ENCODE results near the gene EPS15.
"Not testable (repeated sequence)": the region's sequence is repeated elsewhere in the genome, so short reads cannot be mapped to it uniquely, and the experiment has no call there.

EPS15 gene

DNA sequence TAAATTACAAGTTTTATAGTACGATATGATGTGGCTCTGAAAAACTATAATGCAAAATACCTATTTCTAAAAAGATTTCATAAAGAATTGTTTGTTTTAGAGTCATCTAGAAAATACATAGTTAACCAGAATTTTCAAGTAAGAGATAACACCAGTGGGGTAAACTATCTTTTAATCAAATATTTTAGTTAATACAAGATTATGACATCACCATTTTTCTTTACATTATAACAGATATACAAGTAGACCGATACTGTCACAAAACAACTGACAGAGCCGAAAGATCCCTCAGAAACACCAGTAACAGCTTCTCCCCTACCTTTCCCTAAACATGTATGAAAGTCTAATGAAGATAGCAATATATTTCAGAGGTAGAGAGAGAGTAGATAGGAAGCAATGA lies 54.2 kb downstream of the EPS15 start:
- no peak for DNase-seq (ENCODE audit: low spot score)

DNA sequence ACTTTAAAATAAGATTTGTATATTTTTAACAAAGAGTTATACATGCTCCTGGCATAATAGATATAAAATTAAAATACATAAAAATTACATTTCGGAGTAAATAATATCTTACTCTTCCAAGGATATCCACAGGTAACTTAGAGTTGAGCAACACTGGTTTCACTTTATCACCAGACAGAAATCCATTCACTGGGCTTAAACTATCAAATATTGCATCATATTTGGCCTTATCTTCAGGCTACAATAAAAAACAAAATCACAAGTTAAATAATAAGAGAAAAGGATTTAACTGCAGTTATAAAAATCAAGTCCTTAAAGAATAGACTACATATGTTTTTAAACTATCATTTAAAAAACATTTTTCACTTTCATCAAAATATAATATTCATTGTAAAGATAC lies 55.5 kb downstream of the EPS15 start:
- DNase-seq (ENCODE audit: low spot score) = no peak

GRCh38 chr1:51462289-51462688 lies 56.8 kb downstream of the EPS15 start:
- DNase-seq (ENCODE audit: low spot score) = not testable (repeated sequence)

DNA sequence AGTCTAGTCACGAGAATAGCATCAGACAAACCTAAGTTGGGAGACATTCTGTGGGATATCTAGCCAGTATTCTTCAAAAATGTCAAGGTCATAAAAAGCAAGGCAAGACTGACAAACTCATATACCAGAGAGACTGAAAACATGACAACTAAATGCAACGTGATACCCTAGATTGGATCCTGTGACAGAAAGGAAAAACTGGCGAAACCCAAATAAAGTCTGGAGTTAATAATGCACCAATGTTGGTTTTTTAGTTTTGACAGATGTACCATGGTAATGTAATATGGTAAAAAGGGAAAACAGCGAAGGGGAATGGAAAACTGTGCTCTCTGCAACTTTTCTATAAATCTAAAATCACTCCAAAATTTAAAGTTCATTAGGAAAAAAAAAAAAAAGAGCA lies 64.5 kb downstream of the EPS15 start:
- no peak for DNase-seq (ENCODE audit: low spot score)

DNA sequence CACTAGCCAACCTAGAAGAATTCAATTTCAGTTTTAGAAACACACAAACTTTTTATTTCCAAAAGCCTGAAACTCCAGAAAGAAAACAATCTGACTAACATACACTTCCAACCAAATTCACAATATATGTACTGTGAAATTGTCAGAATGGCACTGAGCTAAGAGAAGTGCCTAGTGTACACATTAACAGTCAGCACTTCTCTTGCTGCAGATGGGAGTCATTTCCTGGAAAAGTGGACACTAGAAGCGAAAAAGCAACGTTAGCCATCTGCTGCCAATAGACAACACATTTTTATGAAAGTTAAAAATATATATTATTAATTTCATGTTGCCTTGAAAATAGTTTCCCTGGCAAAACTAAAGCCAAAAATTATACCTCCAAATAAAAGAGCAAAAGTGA lies 66.1 kb downstream of the EPS15 start:
- DNase-seq (ENCODE audit: low spot score) = no peak

- not testable (repeated sequence) for DNase-seq (ENCODE audit: low spot score)
These were observed 70.1 kb downstream of the EPS15 start for GRCh38 chr1:51448844-51449454.

- no peak for DNase-seq (ENCODE audit: low spot score)
These were observed 73.5 kb downstream of the EPS15 start for GRCh38 chr1:51445351-51446090.

- DNase-seq (ENCODE audit: low spot score) = no peak
These were observed 74.4 kb downstream of the EPS15 start for GRCh38 chr1:51444534-51445192.

GRCh38 chr1:51444096-51444495 lies 75.0 kb downstream of the EPS15 start:
- DNase-seq (ENCODE audit: low spot score) = no peak

DNA sequence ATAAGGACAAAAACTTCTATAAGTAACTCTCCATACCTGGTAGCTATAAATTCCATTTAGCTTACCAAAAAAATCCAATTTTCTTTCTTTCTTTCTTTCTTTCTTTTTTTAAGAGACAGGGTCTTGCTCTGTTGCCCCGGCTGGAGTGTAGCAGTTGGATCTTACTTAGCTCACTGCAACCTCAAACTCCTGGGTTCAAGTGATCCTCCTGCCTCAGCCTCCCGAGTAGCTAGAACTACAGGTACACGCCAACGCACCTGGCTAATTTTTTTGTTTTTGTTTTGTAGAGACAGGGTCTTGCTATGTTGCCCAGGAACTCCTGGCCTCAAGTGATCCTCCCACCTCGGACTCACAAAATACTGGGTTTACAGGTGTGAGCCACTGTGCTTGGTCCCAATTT lies 75.5 kb downstream of the EPS15 start:
- no peak for DNase-seq (ENCODE audit: low spot score)

- DNase-seq (ENCODE audit: low spot score) = no peak
These were observed 76.5 kb downstream of the EPS15 start for GRCh38 chr1:51442616-51443015.

DNA sequence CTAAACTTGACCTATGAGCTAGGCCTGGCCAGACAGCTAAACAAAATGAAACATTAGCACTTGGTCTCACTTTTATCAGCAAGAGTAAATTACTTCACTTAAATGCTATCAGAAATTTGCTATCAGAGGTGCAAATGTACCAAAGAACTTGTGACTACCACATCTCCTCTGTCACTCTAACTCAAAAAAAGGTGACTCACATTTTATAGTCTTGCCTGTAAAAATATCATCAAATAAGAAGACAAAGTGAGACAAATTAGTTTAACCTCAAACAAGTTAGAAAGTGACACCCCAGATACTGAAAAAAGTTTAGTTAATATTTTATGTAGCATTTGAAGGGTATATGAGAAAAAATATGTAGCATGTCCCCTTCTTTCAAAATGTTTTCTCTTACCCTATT lies 76.9 kb downstream of the EPS15 start:
- no peak for DNase-seq (ENCODE audit: low spot score)

DNA sequence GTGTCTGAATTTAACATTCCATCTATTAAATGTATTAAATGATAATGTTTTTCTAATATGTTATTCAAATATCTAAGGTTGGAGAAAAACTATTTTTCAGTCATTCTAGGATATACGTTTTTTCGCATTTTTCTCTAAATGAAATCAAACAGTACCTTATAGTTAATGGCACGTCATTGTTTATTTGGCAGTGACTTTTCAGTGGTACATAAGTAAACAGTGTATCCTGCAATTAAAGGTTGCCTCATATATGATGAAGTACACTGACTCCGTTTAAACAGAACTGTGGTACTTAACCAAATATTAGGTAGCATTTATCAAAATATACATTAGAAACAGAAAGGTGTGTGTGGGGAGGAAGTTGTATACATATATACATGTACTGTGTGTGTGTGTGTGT lies 79.2 kb downstream of the EPS15 start:
- no peak for DNase-seq (ENCODE audit: low spot score)

GRCh38 chr1:51439053-51439452 lies 80.0 kb downstream of the EPS15 start:
- DNase-seq (ENCODE audit: low spot score) = no peak

DNA sequence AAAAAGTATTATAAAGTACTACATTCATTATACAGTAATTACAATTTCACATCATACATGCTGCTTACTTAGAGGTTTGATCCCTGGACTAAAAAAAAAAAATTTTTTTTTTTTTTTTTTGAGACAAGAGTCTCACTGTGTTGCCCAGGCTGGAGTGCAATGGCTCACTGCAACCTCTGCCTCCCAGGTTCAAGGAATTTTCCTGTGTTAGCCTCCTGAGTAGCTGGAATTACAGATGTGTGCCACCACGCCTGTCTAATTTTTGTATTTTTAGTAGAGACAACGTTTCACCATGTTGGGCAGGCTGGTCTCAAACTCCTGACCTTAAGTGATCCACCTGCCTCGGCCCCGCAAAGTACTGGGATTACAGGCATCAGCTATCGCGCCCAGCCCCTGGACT lies 81.7 kb downstream of the EPS15 start:
- DNase-seq (ENCODE audit: low spot score) = not testable (repeated sequence)

DNA sequence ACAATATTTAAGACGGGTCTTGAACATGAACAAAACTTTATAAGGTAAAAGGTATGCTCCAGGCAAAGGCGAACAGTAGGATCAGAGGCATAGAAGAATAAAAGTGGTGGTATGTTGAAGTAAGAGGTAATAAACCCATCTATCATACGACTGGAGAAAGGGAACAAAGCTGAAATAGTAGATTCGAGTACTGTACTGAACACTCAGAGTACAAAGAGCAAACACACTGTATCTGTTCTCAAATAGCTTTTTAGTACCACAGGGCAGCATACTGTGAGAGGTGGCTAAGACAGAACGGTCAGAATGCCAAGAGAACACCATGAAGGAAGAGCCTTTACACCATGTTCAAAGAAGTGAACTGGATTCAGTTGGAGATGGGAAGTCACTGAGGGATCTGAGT lies 83.2 kb downstream of the EPS15 start:
- no peak for DNase-seq (ENCODE audit: low spot score)

DNA sequence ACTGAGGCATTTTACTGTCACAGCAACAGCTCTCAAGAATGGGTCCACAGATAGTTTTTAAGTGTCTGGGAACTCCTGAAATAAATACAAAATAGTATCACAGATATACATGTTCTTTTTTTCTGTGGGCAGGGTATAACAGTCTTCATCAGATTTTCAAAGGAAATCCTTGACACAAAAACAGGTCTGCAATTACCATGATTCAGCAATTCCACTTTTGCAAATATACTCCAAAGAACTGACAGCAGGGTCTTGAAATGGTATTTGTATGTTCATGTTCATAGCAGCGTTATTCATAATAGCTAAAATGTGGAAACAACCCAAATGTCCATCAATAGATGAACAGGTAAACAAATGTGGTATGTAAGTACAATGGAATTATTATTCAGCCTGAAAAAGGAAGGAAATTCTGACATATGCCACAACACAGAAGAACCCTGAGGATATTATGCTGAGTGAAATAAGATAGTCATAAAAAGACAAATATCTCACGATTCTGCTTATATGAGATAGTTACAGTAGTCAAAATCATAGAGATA lies 85.0 kb downstream of the EPS15 start:
- DNase-seq (ENCODE audit: low spot score) = no peak

GRCh38 chr1:51433269-51433971 lies 85.6 kb downstream of the EPS15 start:
- no peak for DNase-seq (ENCODE audit: low spot score)

DNA sequence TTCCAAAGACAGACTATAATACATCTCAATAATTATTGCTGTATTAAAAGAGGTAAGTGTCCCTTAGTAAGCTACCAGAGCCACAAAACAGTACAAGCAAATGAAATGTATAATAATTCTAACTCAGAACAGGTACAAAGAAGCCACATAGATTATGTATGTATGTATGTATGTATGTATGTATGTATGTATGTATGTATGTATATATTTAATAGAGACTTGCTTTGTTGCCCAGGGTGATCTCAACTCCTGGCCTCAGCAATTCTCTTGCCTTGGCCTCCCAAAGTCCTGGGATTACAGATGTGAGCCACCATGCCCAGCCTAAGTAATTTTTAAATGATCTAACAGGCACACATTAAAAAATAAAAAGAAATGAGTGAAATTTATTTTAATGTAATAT lies 86.9 kb downstream of the EPS15 start:
- no peak for DNase-seq (ENCODE audit: low spot score)

DNA sequence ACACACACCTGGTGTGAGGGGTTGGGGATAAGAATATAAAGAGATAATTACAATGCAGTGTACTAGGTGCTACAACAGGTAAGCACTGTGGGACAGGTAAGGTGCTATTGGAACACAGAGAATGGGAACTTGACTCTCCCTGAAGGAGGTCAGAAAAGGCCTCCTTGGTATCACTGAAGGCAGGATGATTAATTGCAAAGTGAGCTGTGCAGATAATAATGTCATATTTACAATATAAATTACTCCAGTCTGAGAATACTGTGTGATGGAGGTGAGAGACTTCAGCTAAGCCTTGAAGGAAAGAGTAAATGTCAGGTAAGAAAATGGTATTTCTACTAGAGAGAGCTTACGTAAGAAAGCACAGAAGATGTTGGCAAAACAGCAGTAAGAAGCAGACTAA lies 91.6 kb downstream of the EPS15 start:
- no peak for DNase-seq (ENCODE audit: low spot score)

DNA sequence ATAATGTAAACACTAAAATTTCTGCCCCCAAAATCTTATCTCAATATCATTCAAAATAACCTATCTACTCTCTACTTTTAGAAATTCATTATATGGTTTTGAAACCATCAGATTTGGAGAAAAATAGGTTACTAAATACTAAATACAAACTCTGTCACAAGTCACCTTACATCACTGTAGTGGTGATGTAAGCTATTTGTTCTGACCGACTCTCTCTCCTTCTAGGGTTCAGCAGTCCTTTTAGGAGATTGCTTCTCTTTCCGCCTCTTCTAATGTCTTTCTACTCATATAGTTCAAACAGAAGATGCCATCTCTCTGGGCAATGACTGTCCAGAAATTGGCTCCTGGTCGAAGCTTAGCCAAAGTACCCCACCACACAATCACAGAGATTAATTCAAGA lies 93.1 kb downstream of the EPS15 start:
- no peak for DNase-seq (ENCODE audit: low spot score)

DNA sequence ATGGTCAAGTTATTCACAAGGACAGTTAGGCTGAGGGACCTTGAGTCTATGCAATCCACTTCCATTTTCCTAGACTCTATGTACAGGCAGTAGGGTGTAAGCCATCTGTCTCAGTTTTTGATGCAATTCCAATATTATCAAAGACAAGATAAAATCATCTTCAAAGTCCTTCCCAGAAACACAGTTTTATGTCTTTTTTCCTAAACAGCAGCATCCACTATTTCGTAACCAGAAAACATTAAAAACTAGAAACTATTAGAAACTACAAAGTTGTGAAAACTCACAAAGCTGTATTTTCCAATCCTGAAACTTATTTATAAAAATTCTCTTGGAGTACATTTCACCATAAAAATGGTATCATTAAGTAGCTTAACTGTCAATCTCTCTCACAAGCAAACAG lies 93.8 kb downstream of the EPS15 start:
- no peak for DNase-seq (ENCODE audit: low spot score)

All from pons (tissue), 1 donor.